Neural progenitor cell (in vitro differentiated cells): ENCODE results near the gene CHKB. TPM values are rescaled to one million over a fixed set of nuclear protein-coding genes. Genes with fewer than 3 reads are reported as not detected.

ENCODE experiments used
- DNase-seq: peaks from one replicate; pipeline ENCODE4 v3.0.0-alpha.2; 2016; ENCODE audit warnings: low spot score
- H2AFZ ChIP-seq: fragments of 200-600 bp; sonication (generic); replicated peaks from 2 replicates; pipeline ENCODE4 v1.6.1; 2016; ENCODE audit warnings: antibody characterized with exemption
- H3F3A ChIP-seq: fragments of 200-600 bp; sonication (generic); 2 replicates; pipeline ENCODE4 v1.6.1; 2016; ENCODE audit warnings: antibody characterized with exemption, low read depth
- H3K27ac ChIP-seq: fragments of 200-600 bp; sonication (generic); 2 replicates; pipeline ENCODE4 v1.5.1; 2016; ENCODE audit warnings: mild to moderate bottlenecking
- H3K27me3 ChIP-seq: fragments of 200-600 bp; sonication (generic); 2 replicates; pipeline ENCODE4 v1.6.1; 2016; ENCODE audit warnings: mild to moderate bottlenecking, moderate library complexity
- H3K36me3 ChIP-seq: fragments of 200-600 bp; sonication (generic); 2 replicates; pipeline ENCODE4 v1.5.1; 2016
- H3K4me1 ChIP-seq: fragments of 200-600 bp; sonication (generic); 2 replicates; pipeline ENCODE4 v1.6.1; 2016; ENCODE audit warnings: mixed run types
- H3K4me2 ChIP-seq: fragments of 200-600 bp; sonication (generic); 2 replicates; pipeline ENCODE4 v1.6.1; 2016
- H3K4me3 ChIP-seq: fragments of 200-600 bp; sonication (generic); 2 replicates; pipeline ENCODE4 v1.5.1; 2016
- H3K79me2 ChIP-seq: fragments of 200-600 bp; sonication (generic); 2 replicates; pipeline ENCODE4 v1.6.1; 2016; ENCODE audit warnings: low read depth
- H3K9ac ChIP-seq: fragments of 200-600 bp; sonication (generic); 2 replicates; pipeline ENCODE4 v1.6.1; 2016
- H3K9me3 ChIP-seq: fragments of 200-600 bp; sonication (generic); 2 replicates; pipeline ENCODE4 v1.5.1; 2016; ENCODE audit warnings: low read depth
- H4K20me1 ChIP-seq: fragments of 200-600 bp; sonication (generic); 2 replicates; pipeline ENCODE4 v1.6.1; 2016; ENCODE audit warnings: low read depth
- H3K27ac Mint-ChIP-seq: 3 replicates; pipeline ENCODE4 v1.8.0; 2021; ENCODE audit warnings: mixed read lengths
- H3K27me3 Mint-ChIP-seq: 2 replicates; pipeline ENCODE4 v1.8.0; 2022; ENCODE audit warnings: low read depth, mild to moderate bottlenecking, inconsistent platforms, moderate library complexity, mixed read lengths; ENCODE audit not compliant: insufficient read depth
- H3K36me3 Mint-ChIP-seq: 3 replicates; pipeline ENCODE4 v1.8.0; 2021; ENCODE audit warnings: mixed read lengths
- H3K4me1 Mint-ChIP-seq: 3 replicates; pipeline ENCODE4 v1.8.0; 2021; ENCODE audit warnings: mixed read lengths
- H3K4me3 Mint-ChIP-seq: 3 replicates; pipeline ENCODE4 v1.8.0; 2021; ENCODE audit warnings: mild to moderate bottlenecking, moderate library complexity, mixed read lengths
- H3K9me3 Mint-ChIP-seq: 3 replicates; pipeline ENCODE4 v1.8.0; 2020; ENCODE audit warnings: mixed read lengths
- EZH2 ChIP-seq: fragments of 200-600 bp; sonication (generic); IDR thresholded peaks from 2 replicates; pipeline ENCODE4 v1.6.1; 2017; ENCODE audit warnings: antibody characterized with exemption, mild to moderate bottlenecking, moderate library complexity
- EZH2phosphoT487 ChIP-seq: fragments of 200-600 bp; sonication (generic); IDR thresholded peaks from 2 replicates; pipeline ENCODE4 v1.6.1; 2017; ENCODE audit warnings: antibody characterized with exemption
- total RNA-seq: library from RNA; depleted of rRNA; stranded (reverse); fragments of >200 nt; gene quantifications from 2 replicates; pipeline ENCODE4 v1.2.3, GENCODE V29; 2015; ENCODE audit warnings: low replicate concordance
- TF ChIP-seq, protein P1 (sequence below): fragments of 200-600 bp; sonication (generic); IDR thresholded peaks from 2 replicates; pipeline ENCODE4 v1.5.1; 2017; ENCODE audit warnings: antibody characterized with exemption, mild to moderate bottlenecking

Gene CHKB
- total RNA-seq, 1 donor from 2014 or later, result 67.4 TPM

DNA sequence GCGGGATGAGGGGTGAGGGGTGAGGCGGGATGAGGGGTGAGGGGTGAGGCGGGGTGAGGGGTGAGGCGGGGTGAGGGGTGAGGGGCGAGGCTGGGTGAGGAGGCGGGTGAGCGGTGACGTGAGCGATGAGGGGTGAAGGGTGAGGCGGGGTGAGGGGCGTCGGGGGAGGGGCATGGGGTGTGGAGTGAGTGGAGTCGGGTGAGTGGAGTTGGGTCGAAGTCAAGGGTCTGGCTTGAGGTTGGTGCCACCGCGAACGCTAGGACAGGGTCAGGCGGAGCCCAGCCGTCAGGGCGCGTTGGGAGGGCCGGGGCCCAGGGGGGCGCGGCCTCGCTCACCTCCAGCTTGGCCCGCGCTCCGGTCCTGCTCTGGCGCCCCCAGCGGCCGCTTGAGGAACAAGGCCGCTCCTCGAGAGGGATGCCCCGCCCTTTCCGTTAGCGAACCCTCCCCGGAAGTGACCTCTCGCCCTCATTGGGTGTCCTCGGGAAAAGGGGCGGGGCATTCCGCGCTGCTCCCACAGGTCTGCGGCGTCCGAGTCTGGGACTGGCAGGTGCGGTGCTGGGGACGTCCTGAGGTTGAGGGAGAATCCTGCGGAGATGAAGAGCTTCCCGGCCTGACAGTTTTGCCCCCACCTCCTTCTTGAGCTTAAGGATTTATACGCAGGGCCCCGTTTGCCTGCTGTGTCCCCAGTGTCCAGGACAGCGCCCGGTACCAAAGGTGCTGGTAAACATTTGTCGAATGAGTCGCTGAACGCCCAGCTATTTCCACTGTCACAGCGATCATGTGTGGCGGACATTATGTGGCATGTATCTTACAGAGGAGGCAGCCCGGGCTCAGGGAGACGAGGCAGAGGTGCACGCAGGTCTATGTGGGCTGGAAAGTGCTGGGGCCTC is 19.9 kb downstream of the CHKB start, which contains the start of gene SYCE3:
TSS of gene SYCE3 (minus strand) at position 397 of the 890 bp plus-strand sequence. CDS start 6,514 bp downstream, outside the sequence.
- H3K79me2 ChIP-seq, result no peaks in the 10 kb centered on the region
- peak within 1 kb of the TSS; percentile 95 for H2AFZ ChIP-seq
- H3K4me2 ChIP-seq, result peak within 1 kb of the TSS; percentile 94
- Mint-ChIP-seq H3K4me3 (peak within 1 kb of the TSS; percentile 95), H3K27me3 (peaks cover 14% of the 10 kb centered on the region), H3K9me3 (no peaks in the 10 kb centered on the region), H3K36me3 (peaks cover under 1% of the 10 kb centered on the region), H3K27ac (peak within 1 kb of the TSS; percentile 57), H3K4me1 (peaks cover 11% of the 10 kb centered on the region)
- H3K27me3 ChIP-seq, result peaks cover 25% of the 10 kb centered on the region
- DNase-seq, result peak; percentile 99
- no peaks in the 10 kb centered on the region for H3K9me3 ChIP-seq
- peak within 1 kb of the TSS; percentile 82 for H3K4me3 ChIP-seq
- TF ChIP-seq, protein P1, sequence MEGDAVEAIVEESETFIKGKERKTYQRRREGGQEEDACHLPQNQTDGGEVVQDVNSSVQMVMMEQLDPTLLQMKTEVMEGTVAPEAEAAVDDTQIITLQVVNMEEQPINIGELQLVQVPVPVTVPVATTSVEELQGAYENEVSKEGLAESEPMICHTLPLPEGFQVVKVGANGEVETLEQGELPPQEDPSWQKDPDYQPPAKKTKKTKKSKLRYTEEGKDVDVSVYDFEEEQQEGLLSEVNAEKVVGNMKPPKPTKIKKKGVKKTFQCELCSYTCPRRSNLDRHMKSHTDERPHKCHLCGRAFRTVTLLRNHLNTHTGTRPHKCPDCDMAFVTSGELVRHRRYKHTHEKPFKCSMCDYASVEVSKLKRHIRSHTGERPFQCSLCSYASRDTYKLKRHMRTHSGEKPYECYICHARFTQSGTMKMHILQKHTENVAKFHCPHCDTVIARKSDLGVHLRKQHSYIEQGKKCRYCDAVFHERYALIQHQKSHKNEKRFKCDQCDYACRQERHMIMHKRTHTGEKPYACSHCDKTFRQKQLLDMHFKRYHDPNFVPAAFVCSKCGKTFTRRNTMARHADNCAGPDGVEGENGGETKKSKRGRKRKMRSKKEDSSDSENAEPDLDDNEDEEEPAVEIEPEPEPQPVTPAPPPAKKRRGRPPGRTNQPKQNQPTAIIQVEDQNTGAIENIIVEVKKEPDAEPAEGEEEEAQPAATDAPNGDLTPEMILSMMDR, result peak; percentile 85
- no peak for TF ChIP-seq EZH2phosphoT487
- no peaks in the 10 kb centered on the region for H4K20me1 ChIP-seq
- H3K27ac ChIP-seq, result no peak within 1 kb of the TSS
- H3F3A ChIP-seq, result peaks cover 11% of the 10 kb centered on the region
- H3K9ac ChIP-seq, result no peak within 1 kb of the TSS
- H3K36me3 ChIP-seq, result no peaks in the 10 kb centered on the region
- peaks cover 5% of the 10 kb centered on the region for H3K4me1 ChIP-seq

DNA sequence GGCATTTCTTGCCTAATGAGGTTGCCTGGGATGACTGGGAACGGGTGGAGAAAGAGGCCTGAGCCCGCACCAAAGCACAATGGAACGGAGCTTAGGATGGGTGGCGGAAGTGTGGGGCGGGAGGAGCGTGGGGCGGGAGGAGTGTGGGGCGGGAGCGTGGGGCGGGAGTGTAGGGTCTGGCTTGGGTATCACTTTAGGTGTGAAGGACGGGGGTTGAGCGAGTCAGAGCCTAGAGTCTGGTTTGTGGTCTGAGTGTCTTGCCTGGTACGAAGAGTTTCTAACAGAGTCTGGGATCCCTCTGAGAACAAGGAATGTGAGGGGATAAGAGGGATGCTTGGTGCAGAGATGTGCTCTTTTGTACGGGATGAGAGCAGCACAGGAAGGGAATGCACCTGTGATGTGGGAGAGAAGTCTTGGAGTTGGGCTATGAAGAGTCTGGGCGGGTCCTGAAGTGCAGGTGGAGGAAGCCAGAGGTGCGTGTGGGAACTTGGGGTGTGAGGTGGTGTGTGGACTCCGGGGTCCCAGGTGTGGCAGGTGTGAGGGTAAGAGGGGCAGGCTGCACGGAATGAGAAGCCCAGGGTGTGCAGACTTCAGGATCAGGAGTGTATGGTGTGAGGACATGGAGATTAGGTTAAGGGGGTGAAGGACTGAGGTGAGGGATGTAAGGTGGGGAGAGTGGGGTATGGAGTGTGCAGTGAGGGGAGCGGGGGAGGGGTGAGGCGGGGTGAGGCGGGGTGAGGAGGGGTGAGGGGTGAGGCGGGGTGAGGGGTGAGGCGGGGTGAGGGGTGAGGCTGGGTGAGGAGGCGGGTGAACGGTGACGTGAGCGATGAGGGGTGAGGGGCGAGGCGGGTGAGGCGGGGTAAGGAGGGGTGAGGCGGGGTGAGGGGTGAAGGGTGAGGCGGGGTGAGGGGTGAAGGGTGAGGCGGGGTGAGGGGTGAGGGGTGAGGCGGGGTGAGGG is 21.0 kb downstream of the CHKB start:
- Histone ChIP-seq H3K4me2 (no peak overlapping the region), H3K4me1 (peaks cover 5% of the 10 kb centered on the region), H4K20me1 (no peaks in the 10 kb centered on the region), H3K27me3 (peaks cover 25% of the 10 kb centered on the region), H3K79me2 (no peaks in the 10 kb centered on the region), H3K9ac (no peak overlapping the region), H3K9me3 (no peaks in the 10 kb centered on the region), H3K27ac (no peak overlapping the region), H3K4me3 (no peak overlapping the region), H2AFZ (no peak overlapping the region), H3K36me3 (no peaks in the 10 kb centered on the region), H3F3A (peaks cover 11% of the 10 kb centered on the region)
- TF ChIP-seq, protein P1, result no peak
- no peak for TF ChIP-seq EZH2
- Mint-ChIP-seq H3K9me3 (no peaks in the 10 kb centered on the region), H3K4me3 (peak overlapping the region; percentile 76), H3K27ac (no peak overlapping the region), H3K27me3 (peaks cover 16% of the 10 kb centered on the region), H3K36me3 (no peaks in the 10 kb centered on the region), H3K4me1 (peaks cover 11% of the 10 kb centered on the region)
- DNase-seq, result no peak

DNA sequence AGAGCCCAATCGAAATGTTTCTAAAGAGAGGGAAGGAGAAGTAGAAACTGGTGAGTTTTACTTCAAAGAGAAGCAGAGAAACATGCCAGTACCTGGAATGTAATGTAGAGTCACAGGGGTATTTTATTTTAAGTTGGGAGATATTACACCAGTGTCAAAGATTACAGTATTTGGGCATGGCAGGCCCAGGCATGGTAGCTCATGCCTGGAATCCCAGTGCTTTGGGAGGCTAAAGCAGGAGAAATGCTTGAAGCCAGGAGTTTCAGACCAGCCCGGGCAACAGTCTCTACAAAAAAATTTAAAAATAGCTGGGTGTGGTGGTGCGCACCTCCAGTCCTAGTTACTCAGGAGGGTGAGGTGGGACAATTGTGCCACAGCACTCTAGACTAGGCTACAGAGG is 22.6 kb downstream of the CHKB start:
- peaks cover 5% of the 10 kb centered on the region for H3K4me1 ChIP-seq
- no peaks in the 10 kb centered on the region for H3K36me3 Mint-ChIP-seq
- H3K36me3 ChIP-seq, result no peaks in the 10 kb centered on the region
- peaks cover 25% of the 10 kb centered on the region for H3K27me3 ChIP-seq
- H3K4me3 ChIP-seq, result no peak overlapping the region
- peaks cover 16% of the 10 kb centered on the region for H3K27me3 Mint-ChIP-seq
- H3K9ac ChIP-seq, result no peak overlapping the region
- H3K4me1 Mint-ChIP-seq, result peaks cover 11% of the 10 kb centered on the region
- H3K9me3 ChIP-seq, result no peaks in the 10 kb centered on the region
- H4K20me1 ChIP-seq, result no peaks in the 10 kb centered on the region
- no peaks in the 10 kb centered on the region for H3K9me3 Mint-ChIP-seq
- no peak overlapping the region for H3K27ac Mint-ChIP-seq
- DNase-seq, result no peak
- no peak overlapping the region for H3K4me3 Mint-ChIP-seq
- no peak overlapping the region for H2AFZ ChIP-seq
- H3K27ac ChIP-seq, result no peak overlapping the region
- H3K4me2 ChIP-seq, result no peak overlapping the region
- no peaks in the 10 kb centered on the region for H3K79me2 ChIP-seq
- TF ChIP-seq EZH2 (no peak), EZH2phosphoT487 (no peak)
- TF ChIP-seq, protein P1, result no peak
- peaks cover 11% of the 10 kb centered on the region for H3F3A ChIP-seq
